ENCODE measurements around the gene AFMID.

- TF ChIP-seq CTCF (IDR thresholded peaks at IDR 0.05) (no peak), ZBTB43 (CRISPR knock-in tag; IDR thresholded peaks at IDR 0.05) (no peak), NR1H2 (CRISPR knock-in tag; IDR thresholded peaks at IDR 0.05) (no peak), FOXP1 (CRISPR knock-in tag; IDR thresholded peaks at IDR 0.05; ENCODE audit: borderline replicate concordance) (no peak), SP1 (CRISPR knock-in tag; conservative IDR thresholded peaks at IDR 0.05) (no peak), IRF1 (CRISPR knock-in tag; IDR thresholded peaks at IDR 0.05) (no peak), TEAD1 (CRISPR knock-in tag; IDR thresholded peaks at IDR 0.05) (no peak), STAT6 (CRISPR knock-in tag; conservative IDR thresholded peaks at IDR 0.05; ENCODE audit: low read depth) (no peak), USF2 (CRISPR knock-in tag; IDR thresholded peaks at IDR 0.05) (no peak), ELF4 (CRISPR knock-in tag; IDR thresholded peaks at IDR 0.05; ENCODE audit: low read depth) (no peak), NFE2L1 (CRISPR knock-in tag; IDR thresholded peaks at IDR 0.05) (no peak)
- TF ChIP-seq, protein P1, sequence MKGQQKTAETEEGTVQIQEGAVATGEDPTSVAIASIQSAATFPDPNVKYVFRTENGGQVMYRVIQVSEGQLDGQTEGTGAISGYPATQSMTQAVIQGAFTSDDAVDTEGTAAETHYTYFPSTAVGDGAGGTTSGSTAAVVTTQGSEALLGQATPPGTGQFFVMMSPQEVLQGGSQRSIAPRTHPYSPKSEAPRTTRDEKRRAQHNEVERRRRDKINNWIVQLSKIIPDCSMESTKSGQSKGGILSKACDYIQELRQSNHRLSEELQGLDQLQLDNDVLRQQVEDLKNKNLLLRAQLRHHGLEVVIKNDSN (CRISPR knock-in tag; IDR thresholded peaks at IDR 0.05), result no peak
- TF ChIP-seq, protein P2, sequence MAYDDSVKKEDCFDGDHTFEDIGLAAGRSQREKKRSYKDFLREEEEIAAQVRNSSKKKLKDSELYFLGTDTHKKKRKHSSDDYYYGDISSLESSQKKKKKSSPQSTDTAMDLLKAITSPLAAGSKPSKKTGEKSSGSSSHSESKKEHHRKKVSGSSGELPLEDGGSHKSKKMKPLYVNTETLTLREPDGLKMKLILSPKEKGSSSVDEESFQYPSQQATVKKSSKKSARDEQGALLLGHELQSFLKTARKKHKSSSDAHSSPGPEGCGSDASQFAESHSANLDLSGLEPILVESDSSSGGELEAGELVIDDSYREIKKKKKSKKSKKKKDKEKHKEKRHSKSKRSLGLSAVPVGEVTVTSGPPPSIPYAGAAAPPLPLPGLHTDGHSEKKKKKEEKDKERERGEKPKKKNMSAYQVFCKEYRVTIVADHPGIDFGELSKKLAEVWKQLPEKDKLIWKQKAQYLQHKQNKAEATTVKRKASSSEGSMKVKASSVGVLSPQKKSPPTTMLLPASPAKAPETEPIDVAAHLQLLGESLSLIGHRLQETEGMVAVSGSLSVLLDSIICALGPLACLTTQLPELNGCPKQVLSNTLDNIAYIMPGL (CRISPR knock-in tag; IDR thresholded peaks at IDR 0.05), result no peak
- TF ChIP-seq, protein P3, sequence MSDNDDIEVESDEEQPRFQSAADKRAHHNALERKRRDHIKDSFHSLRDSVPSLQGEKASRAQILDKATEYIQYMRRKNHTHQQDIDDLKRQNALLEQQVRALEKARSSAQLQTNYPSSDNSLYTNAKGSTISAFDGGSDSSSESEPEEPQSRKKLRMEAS (CRISPR knock-in tag; IDR thresholded peaks at IDR 0.05), result no peak
Observed at GRCh38 chr17:78166416-78166815, 20.7 kb upstream of the AFMID start.
